ENCODE results near the gene OR56A3.

Gene OR56A3

DNA sequence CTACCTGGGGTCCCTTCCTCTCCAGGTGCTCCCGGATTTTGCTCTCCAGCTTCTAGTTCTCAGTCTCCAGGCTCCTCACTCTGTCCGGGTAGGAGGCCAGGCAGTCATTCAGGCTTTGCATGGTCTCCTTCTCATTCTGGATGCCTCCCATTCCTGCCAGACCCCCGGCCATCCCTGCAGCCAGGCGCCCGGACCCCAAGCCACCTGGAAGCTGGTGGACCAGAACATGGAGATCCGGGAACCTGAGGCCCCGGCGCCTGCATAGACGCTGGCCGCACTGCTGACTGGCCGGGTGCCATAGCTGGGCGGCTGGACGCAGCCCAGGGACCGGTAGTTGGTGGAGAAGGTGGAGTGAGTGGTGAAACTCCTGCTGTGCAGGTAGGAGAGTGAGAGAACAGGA is 52.7 kb downstream of the OR56A3 start:
- TF ChIP-seq POLR2AphosphoS5 (IDR thresholded peaks at IDR 0.05; ENCODE audit: low read depth, low read length) (no peak), TAF1 (IDR thresholded peaks at IDR 0.05; ENCODE audit: borderline replicate concordance, insufficient read depth, low read length) (no peak), FOXP2 (optimal IDR thresholded peaks at IDR 0.05; ENCODE audit: borderline replicate concordance, extremely low read depth, extremely low read length, insufficient read depth) (no peak), SIN3A (IDR thresholded peaks at IDR 0.05; ENCODE audit: borderline replicate concordance, insufficient read depth, low read length) (no peak)
- TF ChIP-seq, protein P1, sequence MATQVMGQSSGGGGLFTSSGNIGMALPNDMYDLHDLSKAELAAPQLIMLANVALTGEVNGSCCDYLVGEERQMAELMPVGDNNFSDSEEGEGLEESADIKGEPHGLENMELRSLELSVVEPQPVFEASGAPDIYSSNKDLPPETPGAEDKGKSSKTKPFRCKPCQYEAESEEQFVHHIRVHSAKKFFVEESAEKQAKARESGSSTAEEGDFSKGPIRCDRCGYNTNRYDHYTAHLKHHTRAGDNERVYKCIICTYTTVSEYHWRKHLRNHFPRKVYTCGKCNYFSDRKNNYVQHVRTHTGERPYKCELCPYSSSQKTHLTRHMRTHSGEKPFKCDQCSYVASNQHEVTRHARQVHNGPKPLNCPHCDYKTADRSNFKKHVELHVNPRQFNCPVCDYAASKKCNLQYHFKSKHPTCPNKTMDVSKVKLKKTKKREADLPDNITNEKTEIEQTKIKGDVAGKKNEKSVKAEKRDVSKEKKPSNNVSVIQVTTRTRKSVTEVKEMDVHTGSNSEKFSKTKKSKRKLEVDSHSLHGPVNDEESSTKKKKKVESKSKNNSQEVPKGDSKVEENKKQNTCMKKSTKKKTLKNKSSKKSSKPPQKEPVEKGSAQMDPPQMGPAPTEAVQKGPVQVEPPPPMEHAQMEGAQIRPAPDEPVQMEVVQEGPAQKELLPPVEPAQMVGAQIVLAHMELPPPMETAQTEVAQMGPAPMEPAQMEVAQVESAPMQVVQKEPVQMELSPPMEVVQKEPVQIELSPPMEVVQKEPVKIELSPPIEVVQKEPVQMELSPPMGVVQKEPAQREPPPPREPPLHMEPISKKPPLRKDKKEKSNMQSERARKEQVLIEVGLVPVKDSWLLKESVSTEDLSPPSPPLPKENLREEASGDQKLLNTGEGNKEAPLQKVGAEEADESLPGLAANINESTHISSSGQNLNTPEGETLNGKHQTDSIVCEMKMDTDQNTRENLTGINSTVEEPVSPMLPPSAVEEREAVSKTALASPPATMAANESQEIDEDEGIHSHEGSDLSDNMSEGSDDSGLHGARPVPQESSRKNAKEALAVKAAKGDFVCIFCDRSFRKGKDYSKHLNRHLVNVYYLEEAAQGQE (IDR thresholded peaks at IDR 0.05; ENCODE audit: insufficient read depth in 1 of 2, low read depth in 2 of 2, low read length in 2 of 2), result no peak

Data from PFSK-1 (cell line).